ENCODE measurements around the gene ACRV1.

Gene ACRV1

GRCh38 chr11:125637840-125638239 lies 42.8 kb downstream of the ACRV1 start:
- Histone ChIP-seq H3K79me2 (ENCODE audit: low read length) (peaks cover 25% of the 10 kb centered on the region), H3K4me1 (ENCODE audit: low read length) (no peaks in the 10 kb centered on the region), H3K9me3 (replicated peaks; ENCODE audit: insufficient read depth, low read length) (no peaks in the 10 kb centered on the region), H3K27me3 (replicated peaks; ENCODE audit: insufficient read depth, low read length) (no peaks in the 10 kb centered on the region), H3K4me3 (ENCODE audit: low read length) (no peak overlapping the region), H3K27ac (ENCODE audit: low read length) (no peak overlapping the region), H3K9me2 (replicated peaks; ENCODE audit: insufficient read depth, low read length) (no peaks in the 10 kb centered on the region), H4K20me1 (ENCODE audit: insufficient read depth, low read length) (no peaks in the 10 kb centered on the region; the same call in 1 of the 2 replicates), H2AFZ (ENCODE audit: low read length) (no peak overlapping the region), H3K4me2 (ENCODE audit: low read depth, low read length) (no peak overlapping the region), H3K9ac (ENCODE audit: low read length) (no peak overlapping the region), H3F3A (ENCODE audit: insufficient read depth, low read length) (no peaks in the 10 kb centered on the region), H3K36me3 (replicated peaks; ENCODE audit: insufficient read depth, low read length) (peaks cover 38% of the 10 kb centered on the region)
- TF ChIP-seq EZH2phosphoT487 (IDR thresholded peaks at IDR 0.05; ENCODE audit: low read length) (no peak), EZH2 (optimal IDR thresholded peaks at IDR 0.05; ENCODE audit: low read depth, low read length) (no peak), CTCF (IDR thresholded peaks at IDR 0.05; ENCODE audit: low read length) (no peak)
- no peak for DNase-seq

DNA sequence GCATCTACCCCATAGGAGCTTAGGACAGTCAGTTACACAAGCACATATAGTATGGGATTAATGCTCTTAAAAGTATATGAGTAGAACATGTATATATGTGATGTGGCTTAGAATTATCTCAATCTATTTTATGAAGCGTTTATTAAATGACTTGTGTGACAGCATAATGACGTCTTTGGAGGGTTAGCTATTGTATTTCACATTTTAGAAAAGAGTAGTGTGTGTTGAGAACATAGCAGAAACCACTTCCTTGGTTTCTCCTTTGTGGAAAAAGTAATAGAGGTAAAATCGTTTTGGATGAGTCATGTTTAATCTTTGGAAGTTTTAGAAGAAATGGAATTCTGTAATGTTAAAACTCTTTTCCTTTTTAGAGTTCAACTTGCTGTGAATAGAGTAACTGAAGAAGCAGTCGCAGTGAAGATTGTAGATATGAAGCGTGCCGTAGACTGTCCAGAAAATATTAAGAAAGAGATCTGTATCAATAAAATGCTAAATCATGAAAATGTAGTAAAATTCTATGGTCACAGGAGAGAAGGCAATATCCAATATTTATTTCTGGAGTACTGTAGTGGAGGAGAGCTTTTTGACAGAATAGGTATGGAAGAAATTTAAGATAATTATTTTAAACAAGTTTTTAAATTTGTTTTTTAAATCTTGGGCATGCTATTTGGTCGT lies 53.3 kb downstream of the ACRV1 start:
- Histone ChIP-seq H3K9ac (ENCODE audit: low read length) (peak overlapping the region; percentile 80), H4K20me1 (ENCODE audit: insufficient read depth, low read length) (no peaks in the 10 kb centered on the region), H3K27me3 (replicated peaks; ENCODE audit: insufficient read depth, low read length) (no peaks in the 10 kb centered on the region), H3K9me2 (replicated peaks; ENCODE audit: insufficient read depth, low read length) (no peaks in the 10 kb centered on the region), H3F3A (ENCODE audit: insufficient read depth, low read length) (peaks cover 24% of the 10 kb centered on the region), H3K4me2 (ENCODE audit: low read depth, low read length) (peak overlapping the region; percentile 82), H3K36me3 (replicated peaks; ENCODE audit: insufficient read depth, low read length) (no peaks in the 10 kb centered on the region; the same call in 1 of the 2 replicates), H3K4me1 (ENCODE audit: low read length) (peaks cover 19% of the 10 kb centered on the region), H3K27ac (ENCODE audit: low read length) (peak overlapping the region; percentile 92; the same call in 1 of the 2 replicates), H3K4me3 (ENCODE audit: low read length) (peak overlapping the region; percentile 79), H2AFZ (ENCODE audit: low read length) (no peak overlapping the region), H3K9me3 (replicated peaks; ENCODE audit: insufficient read depth, low read length) (no peaks in the 10 kb centered on the region), H3K79me2 (ENCODE audit: low read length) (peaks cover 57% of the 10 kb centered on the region)
- TF ChIP-seq EZH2 (optimal IDR thresholded peaks at IDR 0.05; ENCODE audit: low read depth, low read length) (no peak), CTCF (IDR thresholded peaks at IDR 0.05; ENCODE audit: low read length) (no peak), EZH2phosphoT487 (IDR thresholded peaks at IDR 0.05; ENCODE audit: low read length) (no peak)
- no peak for DNase-seq

- H2AFZ ChIP-seq (ENCODE audit: low read length), result peak overlapping the region; percentile 71
- H3F3A ChIP-seq (ENCODE audit: insufficient read depth, low read length), result peaks cover 34% of the 10 kb centered on the region
- H3K79me2 ChIP-seq (ENCODE audit: low read length), result peaks cover 50% of the 10 kb centered on the region
- DNase-seq, result peak; percentile 67
- TF ChIP-seq CTCF (IDR thresholded peaks at IDR 0.05; ENCODE audit: low read length) (peak; percentile 59), EZH2 (optimal IDR thresholded peaks at IDR 0.05; ENCODE audit: low read depth, low read length) (no peak)
- peak overlapping the region; percentile 80 for H3K9ac ChIP-seq (ENCODE audit: low read length)
- H3K4me1 ChIP-seq (ENCODE audit: low read length), result peaks cover 19% of the 10 kb centered on the region
- no peaks in the 10 kb centered on the region for H4K20me1 ChIP-seq (ENCODE audit: insufficient read depth, low read length)
- H3K4me3 ChIP-seq (ENCODE audit: low read length), result peak overlapping the region; percentile 79
- no peaks in the 10 kb centered on the region for H3K9me3 ChIP-seq (replicated peaks; ENCODE audit: insufficient read depth, low read length)
- H3K4me2 ChIP-seq (ENCODE audit: low read depth, low read length), result peak overlapping the region; percentile 82
- H3K27me3 ChIP-seq (replicated peaks; ENCODE audit: insufficient read depth, low read length), result no peaks in the 10 kb centered on the region
- peaks cover 8% of the 10 kb centered on the region; the same call in 1 of the 2 replicates for H3K36me3 ChIP-seq (replicated peaks; ENCODE audit: insufficient read depth, low read length)
- no peaks in the 10 kb centered on the region for H3K9me2 ChIP-seq (replicated peaks; ENCODE audit: insufficient read depth, low read length)
- H3K27ac ChIP-seq (ENCODE audit: low read length), result peak overlapping the region; percentile 92
These were observed 54.2 kb downstream of the ACRV1 start for GRCh38 chr11:125626288-125626950.

All from MM.1S (cell line).